Neural cell (in vitro differentiated cells): Measurements from ENCODE around the gene NGB. TPM values are rescaled to one million over a fixed set of nuclear protein-coding genes. Genes with fewer than 3 reads are reported as not detected.

ENCODE experiments used
- H2AFZ ChIP-seq: fragments of 200-600, 300-800 bp; sonication (generic), shearing (Covaris generic); 2 replicates; pipeline ENCODE4 v1.6.0; 2014; ENCODE audit warnings: low read depth, mild to moderate bottlenecking, antibody characterized with exemption, low read length, moderate library complexity
- H3F3A ChIP-seq: fragments of 200-600 bp; shearing (Covaris generic); 2 replicates; pipeline ENCODE4 v1.6.1; 2016; ENCODE audit warnings: mild to moderate bottlenecking, moderate library complexity, mixed read lengths, antibody characterized with exemption, low read length; ENCODE audit not compliant: insufficient read depth, poor library complexity, severe bottlenecking
- H3K27ac ChIP-seq: fragments of 200-600, 300-800 bp; sonication (generic), shearing (Covaris generic); 2 replicates; pipeline ENCODE4 v1.5.1; 2014; ENCODE audit warnings: mild to moderate bottlenecking, low read length, moderate library complexity
- H3K27me3 ChIP-seq: fragments of 300-800, 200-600 bp; sonication (generic), shearing (Covaris generic); 2 replicates; pipeline ENCODE4 v1.6.0; 2014; ENCODE audit warnings: mild to moderate bottlenecking, low read depth, low read length, moderate library complexity; ENCODE audit not compliant: insufficient read depth
- H3K36me3 ChIP-seq: fragments of 300-800, 200-600 bp; sonication (generic), shearing (Covaris generic); 2 replicates; pipeline ENCODE4 v1.5.1; 2014; ENCODE audit warnings: mild to moderate bottlenecking, antibody characterized with exemption, low read length, moderate library complexity; ENCODE audit not compliant: insufficient read depth
- H3K4me2 ChIP-seq: fragments of 300-800, 200-600 bp; sonication (generic), shearing (Covaris generic); 2 replicates; pipeline ENCODE4 v1.6.0; 2014; ENCODE audit warnings: mild to moderate bottlenecking, low read length
- H3K4me3 ChIP-seq: fragments of 300-800, 200-600 bp; sonication (generic), shearing (Covaris generic); 2 replicates; pipeline ENCODE4 v1.5.1; 2014; ENCODE audit warnings: mild to moderate bottlenecking, low read length, moderate library complexity
- H3K79me2 ChIP-seq: fragments of 200-600 bp; shearing (Covaris generic); replicated peaks from 2 replicates; pipeline ENCODE4 v1.6.0; 2014; ENCODE audit warnings: mild to moderate bottlenecking, low read length, moderate library complexity; ENCODE audit not compliant: insufficient read depth
- H3K9ac ChIP-seq: fragments of 300-800, 200-600 bp; sonication (generic), shearing (Covaris generic); 2 replicates; pipeline ENCODE4 v1.6.1; 2016; ENCODE audit warnings: mild to moderate bottlenecking, low read length, mixed read lengths
- H3K9me2 ChIP-seq: fragments of 200-600 bp; shearing (Covaris generic); 2 replicates; pipeline ENCODE4 v1.6.1; 2016; ENCODE audit warnings: mild to moderate bottlenecking, low read length, mixed read lengths; ENCODE audit not compliant: insufficient read depth
- H3K9me3 ChIP-seq: fragments of 200-600, 300-800 bp; sonication (generic), shearing (Covaris generic); 2 replicates; pipeline ENCODE4 v1.6.1; 2016; ENCODE audit warnings: mild to moderate bottlenecking, mixed run types, low read length, moderate library complexity, mixed read lengths
- H4K20me1 ChIP-seq: fragments of 200-600 bp; shearing (Covaris generic); 2 replicates; pipeline ENCODE4 v1.6.1; 2016; ENCODE audit warnings: mild to moderate bottlenecking, mixed run types; ENCODE audit not compliant: insufficient read depth
- CTCF ChIP-seq: fragments of 450-650 bp; IDR thresholded peaks from 2 replicates; pipeline ENCODE4 v1.5.1; 2014; ENCODE audit warnings: antibody characterized with exemption, mild to moderate bottlenecking, moderate library complexity; ENCODE audit not compliant: poor library complexity, severe bottlenecking
- EP300 ChIP-seq: fragments of 450-650 bp; conservative IDR thresholded peaks from 2 replicates; pipeline ENCODE4 v1.6.1; 2014; ENCODE audit warnings: antibody characterized with exemption, mild to moderate bottlenecking, moderate library complexity; ENCODE audit not compliant: poor library complexity, severe bottlenecking
- EZH2 ChIP-seq: fragments of 200-600, 300-800 bp; shearing (Covaris generic), sonication (generic); IDR thresholded peaks from 2 replicates; pipeline ENCODE4 v1.6.1; 2014; ENCODE audit warnings: antibody characterized with exemption, low read length, borderline replicate concordance, mild to moderate bottlenecking; ENCODE audit not compliant: insufficient read depth, poor library complexity, severe bottlenecking
- MXI1 ChIP-seq: fragments of 450-650 bp; conservative IDR thresholded peaks from 2 replicates; pipeline ENCODE4 v1.6.1; 2014; ENCODE audit warnings: antibody characterized with exemption, mild to moderate bottlenecking; ENCODE audit not compliant: poor library complexity, severe bottlenecking
- POLR2AphosphoS5 ChIP-seq: IDR thresholded peaks from 2 replicates; pipeline ENCODE4 v1.6.1; 2012
- RAD21 ChIP-seq: fragments of 450-650 bp; conservative IDR thresholded peaks from 2 replicates; pipeline ENCODE4 v1.6.1; 2014; ENCODE audit warnings: antibody characterized with exemption, mild to moderate bottlenecking, moderate library complexity
- REST ChIP-seq: IDR thresholded peaks from 2 replicates; pipeline ENCODE4 v1.6.1; 2012; ENCODE audit warnings: borderline replicate concordance
- SMC3 ChIP-seq: fragments of 450-650 bp; conservative IDR thresholded peaks from 2 replicates; pipeline ENCODE4 v1.6.1; 2014; ENCODE audit warnings: antibody characterized with exemption, mild to moderate bottlenecking, moderate library complexity; ENCODE audit not compliant: poor library complexity
- TAF1 ChIP-seq: IDR thresholded peaks from 2 replicates; pipeline ENCODE4 v1.6.1; 2012; ENCODE audit warnings: low read depth
- polyA plus RNA-seq: library from polyadenylated mRNA; depleted of rRNA; stranded (reverse); fragments of >200 nt; gene quantifications from 2 replicates; pipeline ENCODE4 v1.2.3, GENCODE V29; 2014

NGB gene
- polyA plus RNA-seq, 1 donor from 2014 or later = 0.87 TPM

DNA sequence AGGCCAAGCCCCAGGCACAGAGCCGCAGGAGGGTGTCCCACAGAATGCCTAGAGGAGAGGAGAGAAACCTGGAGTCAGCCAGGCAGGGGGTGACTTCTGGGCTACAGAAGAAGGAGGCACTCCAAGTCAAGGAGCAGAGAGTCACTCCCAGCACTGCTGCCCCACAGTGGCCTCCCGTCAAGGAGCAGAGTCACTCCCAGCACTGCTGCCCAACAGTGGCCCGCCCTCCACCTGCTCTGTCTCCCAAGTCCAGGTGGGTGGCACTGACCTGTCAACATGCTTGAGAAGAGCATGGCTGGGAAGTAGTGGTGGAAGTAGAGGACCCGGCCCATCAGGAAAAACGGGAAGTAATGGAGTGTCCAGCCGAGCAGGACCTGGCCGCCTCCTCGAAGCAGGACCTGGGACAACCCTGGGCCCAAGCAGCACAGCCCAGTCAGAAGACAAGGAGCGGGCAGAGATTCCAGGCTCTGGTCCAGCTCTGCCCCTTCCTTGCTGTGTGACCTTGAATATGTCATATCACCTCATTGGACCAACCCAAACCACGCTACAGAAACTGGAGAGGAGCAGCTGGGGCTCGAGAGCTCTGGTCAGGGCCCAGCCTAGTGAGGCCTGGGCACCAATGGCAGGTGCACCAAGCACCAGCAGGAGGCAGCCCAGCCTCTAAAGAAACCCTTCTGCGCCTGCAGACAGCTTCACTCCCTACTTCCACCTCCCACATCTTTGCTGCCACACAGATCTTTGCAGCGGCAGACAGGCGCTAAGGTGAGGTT, 7.6 kb upstream of the NGB start:
- Histone ChIP-seq H3K4me3 (no peak overlapping the region), H3K9me3 (no peaks in the 10 kb centered on the region), H3K27ac (no peak overlapping the region), H3K79me2 (no peaks in the 10 kb centered on the region), H3K36me3 (no peaks in the 10 kb centered on the region), H3K9ac (no peak overlapping the region), H3K27me3 (no peaks in the 10 kb centered on the region), H2AFZ (no peak overlapping the region), H3K4me2 (no peak overlapping the region), H3K9me2 (no peaks in the 10 kb centered on the region), H3F3A (no peaks in the 10 kb centered on the region), H4K20me1 (no peaks in the 10 kb centered on the region)
- TF ChIP-seq EP300 (no peak), POLR2AphosphoS5 (no peak), RAD21 (no peak), REST (no peak), CTCF (no peak), EZH2 (no peak), TAF1 (no peak), SMC3 (no peak), MXI1 (no peak)

GRCh38 chr14:77276959-77277358, 6.0 kb upstream of the NGB start:
- H3K36me3 ChIP-seq = no peaks in the 10 kb centered on the region
- H3K79me2 ChIP-seq = no peaks in the 10 kb centered on the region
- H3K9ac ChIP-seq = no peak overlapping the region
- no peak overlapping the region for H2AFZ ChIP-seq
- H3K27ac ChIP-seq = no peak overlapping the region
- H3K27me3 ChIP-seq = peaks cover 7% of the 10 kb centered on the region
- no peaks in the 10 kb centered on the region for H3F3A ChIP-seq
- H3K9me3 ChIP-seq = no peaks in the 10 kb centered on the region
- H3K9me2 ChIP-seq = no peaks in the 10 kb centered on the region
- H3K4me2 ChIP-seq = no peak overlapping the region
- TF ChIP-seq SMC3 (no peak), RAD21 (no peak), POLR2AphosphoS5 (no peak), MXI1 (no peak), EP300 (no peak), EZH2 (no peak), TAF1 (no peak), CTCF (no peak), REST (no peak)
- no peaks in the 10 kb centered on the region for H4K20me1 ChIP-seq
- H3K4me3 ChIP-seq = no peak overlapping the region
